Suprapubic skin (tissue), 4 donors: ENCODE data around the gene ATP2A2. TPM values are rescaled to one million over a fixed set of nuclear protein-coding genes. Genes with fewer than 3 reads are reported as not detected.

Experiments used
- DNase-seq, 2 donors: peaks; one replicate each; pipeline ENCODE4 v3.0.0-alpha.2; 2019; ENCODE audit warnings: low spot score in 2 of 2
- H3K27ac ChIP-seq: fragments of 200-600 bp; sonication (generic); one replicate; pipeline ENCODE4 v1.5.1; 2019
- H3K27me3 ChIP-seq: fragments of 200-600 bp; sonication (generic); one replicate; pipeline ENCODE4 v1.5.1; 2019
- H3K36me3 ChIP-seq: fragments of 200-600 bp; sonication (generic); one replicate; pipeline ENCODE4 v1.5.1; 2019
- H3K4me1 ChIP-seq: fragments of 200-600 bp; sonication (generic); one replicate; pipeline ENCODE4 v1.5.1; 2019
- H3K4me3 ChIP-seq: fragments of 200-600 bp; sonication (generic); one replicate; pipeline ENCODE4 v1.5.1; 2019; ENCODE audit warnings: mild to moderate bottlenecking
- H3K9me3 ChIP-seq: fragments of 200-600 bp; sonication (generic); one replicate; pipeline ENCODE4 v1.5.1; 2019
- CTCF ChIP-seq, 2 donors: fragments of 200-600 bp in 1 of 2; fragments of 450-650 bp in 1 of 2; sonication (generic) in 1 of 2; IDR thresholded peaks; one replicate each; pipeline ENCODE4 v1.5.1; 2016 to 2019; ENCODE audit warnings: antibody characterized with exemption in 2 of 2, mild to moderate bottlenecking in 1 of 2, moderate library complexity in 1 of 2
- EP300 ChIP-seq: sonication (generic); formaldehyde crosslinking; IDR thresholded peaks from one replicate; pipeline ENCODE4 v1.6.1; 2017; ENCODE audit warnings: antibody characterized with exemption
- POLR2A ChIP-seq, 2 donors: fragments of 450-650 bp; IDR thresholded peaks; one replicate each; pipeline ENCODE4 v1.6.1; 2017; ENCODE audit warnings: antibody characterized with exemption in 2 of 2, mild to moderate bottlenecking in 2 of 2, moderate library complexity in 2 of 2
- POLR2AphosphoS5 ChIP-seq, 3 donors: sonication (generic); formaldehyde crosslinking; IDR thresholded peaks; one replicate each; pipeline ENCODE4 v1.6.1; 2017; ENCODE audit warnings: antibody characterized with exemption in 3 of 3
- WGBS: methylation state at CpG from one replicate; pipeline ENCODE4 v1.1.5; 2018; 5-methylcytosine and 5-hydroxymethylcytosine counted together
- total RNA-seq, 4 donors: library from RNA; depleted of rRNA; stranded (reverse); fragments of >200 nt; gene quantifications; one replicate each; pipeline ENCODE4 v1.1.0, GENCODE V29; 2016

ATP2A2 gene
- total RNA-seq, 4 donors from 2014 or later, result 95.9 to 138 (median 118) TPM

- no peak overlapping the region for H3K4me3 ChIP-seq
- H3K27ac ChIP-seq, result no peak overlapping the region
- no peaks in the 10 kb centered on the region for H3K27me3 ChIP-seq
- WGBS, result 92% methylated on average over 5 of the region's 5 CpGs
- no peaks in the 10 kb centered on the region for H3K9me3 ChIP-seq
- DNase-seq, result no peak
- TF ChIP-seq CTCF (IDR thresholded peaks at IDR 0.05), result no peak
- no peak for TF ChIP-seq POLR2AphosphoS5 (IDR thresholded peaks at IDR 0.05)
- H3K4me1 ChIP-seq, result peaks cover 30% of the 10 kb centered on the region
- H3K36me3 ChIP-seq, result peaks cover 98% of the 10 kb centered on the region
Observed at GRCh38 chr12:110343114-110343513, 62.1 kb downstream of the ATP2A2 start.

DNA sequence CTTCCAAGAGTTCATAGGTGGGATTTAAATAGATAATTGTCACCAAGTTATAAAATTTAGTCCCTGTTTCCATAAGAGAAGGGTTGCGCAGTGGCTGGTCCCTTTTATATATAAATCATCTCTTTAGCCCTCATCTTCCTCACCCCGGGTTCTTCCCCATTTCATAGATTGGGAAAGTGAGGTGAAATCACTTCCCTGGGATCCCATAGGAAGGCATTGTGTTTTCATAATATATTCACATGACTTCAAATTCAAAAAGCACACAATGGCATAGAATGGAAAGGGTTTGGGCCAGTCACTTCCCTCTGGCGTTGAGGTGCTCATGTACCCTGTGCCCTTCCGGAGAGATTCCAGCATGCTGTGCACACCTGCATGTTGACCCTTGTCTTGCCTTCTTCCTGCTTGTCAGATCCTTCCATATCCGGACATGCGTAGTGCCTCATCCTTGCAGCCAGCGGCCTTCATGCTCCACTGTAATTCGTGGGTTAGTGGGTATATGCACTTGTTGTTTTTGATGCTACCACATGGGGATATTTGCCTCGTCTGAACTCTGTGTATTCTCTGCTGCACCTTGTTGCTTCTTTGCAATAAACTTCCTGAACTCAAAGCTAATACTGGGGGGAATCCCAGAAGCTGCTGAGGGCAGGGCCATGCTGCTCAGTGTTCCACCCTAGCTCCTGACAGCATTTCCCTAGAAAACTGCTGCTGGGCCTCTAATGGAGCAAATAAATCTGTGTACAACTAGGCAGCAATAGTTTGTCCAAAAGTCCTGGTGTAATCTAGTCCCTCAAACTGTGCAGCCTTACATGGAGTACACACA, 62.9 kb downstream of the ATP2A2 start:
- Histone ChIP-seq H3K36me3 (peaks cover 98% of the 10 kb centered on the region), H3K9me3 (no peaks in the 10 kb centered on the region), H3K4me3 (no peak overlapping the region), H3K27ac (peak overlapping the region; percentile 80), H3K27me3 (no peaks in the 10 kb centered on the region), H3K4me1 (peaks cover 30% of the 10 kb centered on the region)
- 88% methylated on average over 9 of the region's 9 CpGs for WGBS
- no peak for TF ChIP-seq POLR2A (IDR thresholded peaks at IDR 0.05)
- no peak for TF ChIP-seq CTCF (IDR thresholded peaks at IDR 0.05)
- no peak for TF ChIP-seq EP300
- TF ChIP-seq POLR2AphosphoS5 (IDR thresholded peaks at IDR 0.05), result no peak
- no peak for DNase-seq

DNA sequence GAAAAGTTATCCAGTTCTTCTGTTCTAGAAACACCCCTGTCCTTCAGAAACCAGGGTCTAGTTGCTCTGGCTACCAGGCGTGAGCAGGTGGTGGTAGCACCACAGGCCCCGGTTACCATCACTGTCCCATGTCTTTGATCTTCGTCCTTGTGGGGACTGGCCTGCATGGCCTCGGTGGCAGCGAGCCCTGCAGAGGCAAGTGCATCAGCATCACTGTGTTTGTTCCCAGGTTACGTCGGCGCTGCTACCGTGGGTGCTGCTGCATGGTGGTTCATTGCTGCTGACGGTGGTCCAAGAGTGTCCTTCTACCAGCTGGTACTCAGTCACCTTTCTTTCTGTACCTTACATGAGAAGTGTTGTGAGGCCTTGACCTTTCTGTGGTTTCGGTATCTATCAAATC, 63.6 kb downstream of the ATP2A2 start:
- peaks cover 98% of the 10 kb centered on the region for H3K36me3 ChIP-seq

GRCh38 chr12:110345176-110345661, 64.2 kb downstream of the ATP2A2 start:
- DNase-seq, result peak; percentile 73 to 86
- peaks cover 39% of the 10 kb centered on the region for H3K4me1 ChIP-seq
- H3K27me3 ChIP-seq, result no peaks in the 10 kb centered on the region
- peak; percentile 19 to 78 (median 77) for TF ChIP-seq POLR2AphosphoS5 (IDR thresholded peaks at IDR 0.05)
- TF ChIP-seq EP300, result no peak
- 57% methylated on average over 11 of the region's 11 CpGs for WGBS
- peaks cover 94% of the 10 kb centered on the region for H3K36me3 ChIP-seq
- H3K4me3 ChIP-seq, result no peak overlapping the region
- peak overlapping the region; percentile 83 for H3K27ac ChIP-seq
- no peaks in the 10 kb centered on the region for H3K9me3 ChIP-seq

More for the DNA sequence above, 63.6 kb downstream of the ATP2A2 start:
- TF ChIP-seq POLR2A (IDR thresholded peaks at IDR 0.05) (no peak), CTCF (IDR thresholded peaks at IDR 0.05) (no peak), POLR2AphosphoS5 (IDR thresholded peaks at IDR 0.05) (no peak), EP300 (no peak)
- DNase-seq, result no peak
- H3K27me3 ChIP-seq, result no peaks in the 10 kb centered on the region
- H3K4me1 ChIP-seq, result peaks cover 34% of the 10 kb centered on the region
- H3K27ac ChIP-seq, result peak overlapping the region; percentile 80
- no peak overlapping the region for H3K4me3 ChIP-seq
- no peaks in the 10 kb centered on the region for H3K9me3 ChIP-seq
- 92% methylated on average over 11 of the region's 11 CpGs for WGBS

- DNase-seq, result no peak
- H3K4me3 ChIP-seq, result no peak overlapping the region
- peaks cover 89% of the 10 kb centered on the region for H3K36me3 ChIP-seq
- H3K9me3 ChIP-seq, result no peaks in the 10 kb centered on the region
- peaks cover 40% of the 10 kb centered on the region for H3K4me1 ChIP-seq
- no peaks in the 10 kb centered on the region for H3K27me3 ChIP-seq
- no peak for TF ChIP-seq POLR2AphosphoS5 (IDR thresholded peaks at IDR 0.05)
- TF ChIP-seq CTCF (IDR thresholded peaks at IDR 0.05), result no peak
- no peak for TF ChIP-seq POLR2A (IDR thresholded peaks at IDR 0.05)
- TF ChIP-seq EP300, result no peak
- H3K27ac ChIP-seq, result peak overlapping the region; percentile 83
- WGBS, result 83% methylated on average over 10 of the region's 12 CpGs
Observed at GRCh38 chr12:110345963-110346362, 64.9 kb downstream of the ATP2A2 start.
